OCI-LY7 (cell line): Measurements from ENCODE around the gene CFAP210. TPM values are rescaled to one million over a fixed set of nuclear protein-coding genes. Genes with fewer than 3 reads are reported as not detected.
"Not testable (repeated sequence)": the region's sequence is repeated elsewhere in the genome, so short reads cannot be mapped to it uniquely, and the experiment has no call there.

Source experiments
- BruUV-seq: library from RNA; stranded (reverse); fragments of 400-500 nt; replicated peaks from 2 replicates; lab custom pipeline; 2021; lab: Mats Ljungman, UMichigan
- CTCF ChIA-PET: fragments of 300-600 bp; sonication (Branson Sonifier 250); formaldehyde crosslinking; loops from one replicate; lab custom pipeline; 2022; ENCODE audit warnings: antibody characterized with exemption; ENCODE audit not compliant: unreplicated experiment; lab: Charles Lee
- POLR2A ChIA-PET: fragments of 300-600 bp; sonication (Branson Sonifier 250); formaldehyde crosslinking; loops from one replicate; lab custom pipeline; 2022; ENCODE audit warnings: antibody characterized with exemption; lab: Charles Lee
- DNase-seq: peaks from one replicate; pipeline ENCODE4 v3.0.0-alpha.2; 2015; ENCODE audit warnings: low spot score
- H2AFZ ChIP-seq: fragments of 200-600 bp; sonication (generic), shearing (Covaris generic); 2 replicates; pipeline ENCODE4 v1.6.1; 2014; ENCODE audit warnings: mild to moderate bottlenecking, antibody characterized with exemption, low read length, moderate library complexity
- H3K27ac ChIP-seq: fragments of 200-600 bp; sonication (generic); 2 replicates; pipeline ENCODE4 v1.5.1; 2014; ENCODE audit warnings: mixed run types, low read depth, mild to moderate bottlenecking, moderate library complexity, low read length, inconsistent platforms; ENCODE audit not compliant: poor library complexity, severe bottlenecking
- H3K36me3 ChIP-seq: fragments of 200-600 bp; sonication (generic); 2 replicates; pipeline ENCODE4 v1.6.1; 2014; ENCODE audit warnings: mild to moderate bottlenecking, antibody characterized with exemption, low read length, moderate library complexity, mixed read lengths; ENCODE audit not compliant: insufficient read depth
- H3K4me1 ChIP-seq: fragments of 200-600 bp; sonication (generic); 2 replicates; pipeline ENCODE4 v1.5.1; 2014; ENCODE audit warnings: mild to moderate bottlenecking, low read length; ENCODE audit not compliant: insufficient read depth, poor library complexity, severe bottlenecking
- H3K4me2 ChIP-seq: fragments of 200-600 bp; sonication (generic); 2 replicates; pipeline ENCODE4 v1.6.1; 2014; ENCODE audit warnings: mild to moderate bottlenecking, low read length
- H3K4me3 ChIP-seq: fragments of 200-600 bp; sonication (generic); 2 replicates; pipeline ENCODE4 v1.5.1; 2014; ENCODE audit warnings: mild to moderate bottlenecking, low read depth, low read length; ENCODE audit not compliant: poor library complexity, severe bottlenecking
- H3K79me2 ChIP-seq: fragments of 200-600 bp; sonication (generic); 2 replicates; pipeline ENCODE4 v1.6.1; 2016; ENCODE audit warnings: low read depth, mild to moderate bottlenecking, low read length, moderate library complexity, mixed read lengths; ENCODE audit not compliant: insufficient read depth
- H3K9me2 ChIP-seq: fragments of 200-600 bp; sonication (generic); 2 replicates; pipeline ENCODE4 v1.6.1; 2016; ENCODE audit warnings: mild to moderate bottlenecking, low read length, mixed read lengths; ENCODE audit not compliant: insufficient read depth
- H3K9me3 ChIP-seq: fragments of 200-600 bp; sonication (generic); 2 replicates; pipeline ENCODE4 v1.6.1; 2014; ENCODE audit warnings: mild to moderate bottlenecking, mixed run types, low read length, mixed read lengths
- H4K20me1 ChIP-seq: fragments of 200-600 bp; sonication (generic); 2 replicates; pipeline ENCODE4 v1.6.1; 2014; ENCODE audit warnings: mild to moderate bottlenecking, antibody characterized with exemption, low read length, moderate library complexity, mixed read lengths; ENCODE audit not compliant: insufficient read depth
- EZH2phosphoT487 ChIP-seq: fragments of 200-600 bp; sonication (generic); IDR thresholded peaks from 2 replicates; pipeline ENCODE4 v1.6.1; 2018; ENCODE audit warnings: low read depth, borderline replicate concordance, mild to moderate bottlenecking, mixed run types, antibody characterized with exemption, low read length, moderate library complexity, mixed read lengths
- intact Hi-C: fragments of 100-400 bp; cut with micrococcal nuclease; formaldehyde crosslinking; loops from one replicate; pipeline ENCODE4 v1.10.0; 2022; ENCODE audit not compliant: unreplicated experiment
- total RNA-seq, 2 experiments: library from RNA; depleted of rRNA in 1 of 2; stranded (reverse); fragments of >200 nt in 1 of 2; shearing (Covaris generic) in 1 of 2; gene quantifications; 2 replicates each; pipeline ENCODE4 v1.2.3, GENCODE V29; 2014 to 2022
- TF ChIP-seq, protein P1 (sequence below): fragments of 200-600 bp; sonication (generic); conservative IDR thresholded peaks from 2 replicates; pipeline ENCODE4 v1.5.1; 2014; ENCODE audit warnings: mild to moderate bottlenecking, antibody characterized with exemption, low read length, moderate library complexity, mixed read lengths

Gene CFAP210
- total RNA-seq, 2 experiments from 2014 or later = not detected

- Histone ChIP-seq H3K79me2 (no peaks in the 10 kb centered on the region), H3K9me2 (no peaks in the 10 kb centered on the region), H3K4me2 (no peak overlapping the region), H4K20me1 (no peaks in the 10 kb centered on the region), H3K27ac (no peak overlapping the region), H3K9me3 (no peaks in the 10 kb centered on the region), H3K4me3 (no peak overlapping the region), H3K4me1 (no peaks in the 10 kb centered on the region), H3K36me3 (no peaks in the 10 kb centered on the region), H2AFZ (no peak overlapping the region)
- TF ChIP-seq, protein P1, sequence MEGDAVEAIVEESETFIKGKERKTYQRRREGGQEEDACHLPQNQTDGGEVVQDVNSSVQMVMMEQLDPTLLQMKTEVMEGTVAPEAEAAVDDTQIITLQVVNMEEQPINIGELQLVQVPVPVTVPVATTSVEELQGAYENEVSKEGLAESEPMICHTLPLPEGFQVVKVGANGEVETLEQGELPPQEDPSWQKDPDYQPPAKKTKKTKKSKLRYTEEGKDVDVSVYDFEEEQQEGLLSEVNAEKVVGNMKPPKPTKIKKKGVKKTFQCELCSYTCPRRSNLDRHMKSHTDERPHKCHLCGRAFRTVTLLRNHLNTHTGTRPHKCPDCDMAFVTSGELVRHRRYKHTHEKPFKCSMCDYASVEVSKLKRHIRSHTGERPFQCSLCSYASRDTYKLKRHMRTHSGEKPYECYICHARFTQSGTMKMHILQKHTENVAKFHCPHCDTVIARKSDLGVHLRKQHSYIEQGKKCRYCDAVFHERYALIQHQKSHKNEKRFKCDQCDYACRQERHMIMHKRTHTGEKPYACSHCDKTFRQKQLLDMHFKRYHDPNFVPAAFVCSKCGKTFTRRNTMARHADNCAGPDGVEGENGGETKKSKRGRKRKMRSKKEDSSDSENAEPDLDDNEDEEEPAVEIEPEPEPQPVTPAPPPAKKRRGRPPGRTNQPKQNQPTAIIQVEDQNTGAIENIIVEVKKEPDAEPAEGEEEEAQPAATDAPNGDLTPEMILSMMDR = no peak
- no peak for TF ChIP-seq EZH2phosphoT487
- CTCF ChIA-PET = no interaction called here
- intact Hi-C loops = no loop called here
- no peak for DNase-seq
- POLR2A ChIA-PET = no interaction called here
- BruUV-seq = no TSS peak
Observed at GRCh38 chr2:169705927-169706326, 11.7 kb upstream of the CFAP210 start.

GRCh38 chr2:169704160-169704708, 10.0 kb upstream of the CFAP210 start:
- intact Hi-C loops = no loop called here
- no peak overlapping the region for H3K4me2 ChIP-seq
- H4K20me1 ChIP-seq = no peaks in the 10 kb centered on the region
- no peak overlapping the region for H3K4me3 ChIP-seq
- DNase-seq = no peak
- POLR2A ChIA-PET = interaction anchor here (0.6 to 1.3 kb wide), 11 partner anchors 8 to 1130 kb away, joined by 3 to 4 read pairs (median 3); no protein-coding TSS in a partner anchor
- BruUV-seq = no TSS peak
- CTCF ChIA-PET = interaction anchor here (0.6 kb wide), 1 partner anchor 8 kb away, joined by 3 read pairs; no protein-coding TSS in a partner anchor
- no peak overlapping the region for H2AFZ ChIP-seq
- TF ChIP-seq, protein P1 = no peak
- TF ChIP-seq EZH2phosphoT487 = no peak
- H3K36me3 ChIP-seq = no peaks in the 10 kb centered on the region
- H3K9me3 ChIP-seq = no peaks in the 10 kb centered on the region
- no peak overlapping the region for H3K27ac ChIP-seq
- no peaks in the 10 kb centered on the region for H3K9me2 ChIP-seq
- no peaks in the 10 kb centered on the region for H3K4me1 ChIP-seq
- H3K79me2 ChIP-seq = no peaks in the 10 kb centered on the region

DNA sequence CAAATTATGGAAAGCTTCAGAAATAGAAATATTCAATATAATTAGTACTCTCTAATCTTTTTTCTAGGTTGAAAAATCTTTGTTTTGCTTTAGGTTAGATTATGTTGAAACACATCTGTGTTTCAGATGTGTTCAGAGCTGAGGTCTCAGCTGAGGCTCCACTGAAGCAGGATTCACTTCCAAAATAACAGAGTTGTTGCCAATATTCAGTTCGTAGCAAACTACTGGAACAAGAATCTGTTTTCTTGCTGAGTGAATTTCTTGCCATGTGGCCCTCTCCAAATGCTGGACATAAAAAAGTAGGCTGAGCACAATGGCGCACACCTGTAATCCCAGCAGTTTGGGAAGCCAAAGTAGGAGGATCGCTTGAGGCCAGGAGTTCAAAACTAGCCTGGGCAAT, 8.8 kb upstream of the CFAP210 start:
- H3K9me2 ChIP-seq = no peaks in the 10 kb centered on the region
- no peaks in the 10 kb centered on the region for H3K36me3 ChIP-seq
- H3K9me3 ChIP-seq = no peaks in the 10 kb centered on the region
- H3K4me2 ChIP-seq = no peak overlapping the region
- intact Hi-C loops = no loop called here
- no peaks in the 10 kb centered on the region for H3K4me1 ChIP-seq
- no peak overlapping the region for H3K27ac ChIP-seq
- CTCF ChIA-PET = interaction anchor here (0.5 kb wide), 1 partner anchor 52 kb away, joined by 5 read pairs; no protein-coding TSS in a partner anchor
- no peak overlapping the region for H2AFZ ChIP-seq
- DNase-seq = no peak
- no peaks in the 10 kb centered on the region for H3K79me2 ChIP-seq
- no TSS peak for BruUV-seq
- H4K20me1 ChIP-seq = no peaks in the 10 kb centered on the region
- TF ChIP-seq, protein P1 = no peak
- no peak for TF ChIP-seq EZH2phosphoT487
- no peak overlapping the region for H3K4me3 ChIP-seq
- POLR2A ChIA-PET = interaction anchor here (0.7 kb wide), 1 partner anchor 19 kb away, joined by 3 read pairs; no protein-coding TSS in a partner anchor

DNA sequence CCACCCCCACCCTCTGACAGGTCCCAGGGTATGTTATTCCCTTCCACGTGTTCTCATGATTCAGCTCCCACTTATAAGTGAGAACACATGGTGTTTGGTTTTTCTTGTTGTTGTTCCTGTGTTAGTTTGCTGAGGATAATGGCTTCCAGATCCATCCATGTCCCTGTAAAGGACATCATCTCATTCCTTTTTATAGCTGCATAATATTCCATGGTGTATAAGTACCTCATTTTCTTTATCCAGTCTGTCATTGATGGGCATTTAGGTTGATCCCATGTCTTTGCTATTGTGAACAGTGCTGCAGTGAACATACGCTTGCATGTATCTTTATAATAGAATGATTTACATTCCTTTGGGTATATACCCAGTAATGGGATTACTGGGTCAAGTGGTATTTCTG, 5.0 kb upstream of the CFAP210 start:
- H3K36me3 ChIP-seq, H2AFZ ChIP-seq, DNase-seq, H3K4me2 ChIP-seq, H3K9me3 ChIP-seq, BruUV-seq, H3K9me2 ChIP-seq, H3K27ac ChIP-seq, CTCF ChIA-PET, H4K20me1 ChIP-seq, H3K4me3 ChIP-seq, H3K79me2 ChIP-seq, H3K4me1 ChIP-seq: not testable (repeated sequence)
- POLR2A ChIA-PET = interaction anchor here (0.8 to 1.7 kb wide), 3 partner anchors 13 to 75 kb away, joined by 3 to 5 read pairs (median 3); no protein-coding TSS in a partner anchor
- intact Hi-C loops = loop anchor here (10.0 kb wide), 1 partner anchor 1454 kb away; the partner anchor contains the start of gene STK39
